Stimulated activated CD8-positive, alpha-beta memory T cell treated with anti-CD3 and anti-CD28 coated beads, Interleukin-7, amount 100 ng/mL, for 24 hours (primary cell): Measurements from ENCODE around the gene TGM2.
"Not testable (repeated sequence)": the region's sequence is repeated elsewhere in the genome, so short reads cannot be mapped to it uniquely, and the experiment has no call there.

Source experiments
- DNase-seq: peaks from one replicate; pipeline ENCODE4 v3.0.0-alpha.2; 2020; ENCODE audit warnings: low read depth

The TGM2 gene

DNA sequence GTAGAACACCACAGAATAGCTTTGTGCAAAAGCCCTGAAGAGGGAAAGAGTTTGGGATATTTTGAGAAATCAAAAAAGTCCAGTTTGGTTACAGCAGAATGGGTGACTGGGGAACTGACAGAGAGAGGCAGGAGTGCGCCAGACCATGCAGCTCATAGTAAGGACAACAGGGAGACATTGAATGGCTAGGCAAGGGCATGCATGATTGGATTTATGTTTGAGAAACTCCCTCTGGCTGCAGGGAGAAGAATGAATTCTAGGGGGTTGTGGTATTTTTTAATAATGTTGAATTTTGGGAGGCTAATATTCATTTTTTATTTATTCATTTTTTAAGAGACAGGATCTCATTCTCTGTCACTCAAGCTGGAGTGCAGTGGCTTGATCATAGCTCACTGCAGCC is 49.9 kb downstream of the TGM2 start:
- DNase-seq = no peak

- no peak for DNase-seq
Observed at GRCh38 chr20:38114353-38114791, 50.7 kb downstream of the TGM2 start.

DNA sequence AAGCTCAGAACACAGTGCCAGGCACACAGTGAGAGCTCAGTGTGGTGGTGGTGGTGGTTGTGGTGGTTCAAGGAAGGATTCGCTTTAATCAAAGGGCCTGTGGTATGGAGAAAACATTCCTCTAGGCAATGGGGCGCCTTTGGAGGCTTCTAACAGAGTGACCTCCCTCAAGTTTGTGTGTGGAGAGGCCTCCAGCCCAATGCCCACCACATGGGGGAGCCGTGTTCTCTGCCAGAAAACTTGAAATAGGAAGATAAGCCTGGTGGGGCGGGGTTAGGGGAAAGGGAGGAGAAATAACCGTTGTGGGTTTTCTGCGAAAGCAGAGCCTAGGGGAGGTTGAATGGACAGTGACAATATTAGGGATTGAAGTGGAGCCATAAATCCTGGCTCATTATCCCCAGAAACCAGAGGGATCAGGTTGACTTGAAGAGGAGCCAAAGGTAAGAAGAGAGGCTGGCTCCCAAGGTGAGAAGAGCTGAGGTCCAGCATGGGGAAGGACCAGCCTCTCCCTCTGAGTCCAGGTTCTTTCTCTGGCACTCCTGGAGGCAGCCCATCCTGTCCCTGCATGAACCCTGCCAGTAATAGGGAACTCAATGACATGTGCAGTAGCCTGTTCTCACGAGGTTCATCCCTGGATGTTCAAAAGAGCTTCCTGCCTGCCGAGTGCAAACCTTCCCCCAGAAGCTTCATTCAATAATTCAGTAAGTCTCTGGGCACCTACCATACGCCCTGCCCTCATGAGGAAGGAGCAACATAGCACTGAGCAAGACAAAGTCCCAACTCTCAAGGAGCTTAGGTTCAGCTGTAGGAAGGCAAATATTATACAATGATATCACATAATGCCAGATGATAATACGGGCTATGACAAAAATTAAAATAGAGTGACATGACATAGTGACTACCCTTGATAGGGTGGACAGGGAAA is 51.4 kb downstream of the TGM2 start:
- no peak for DNase-seq

DNA sequence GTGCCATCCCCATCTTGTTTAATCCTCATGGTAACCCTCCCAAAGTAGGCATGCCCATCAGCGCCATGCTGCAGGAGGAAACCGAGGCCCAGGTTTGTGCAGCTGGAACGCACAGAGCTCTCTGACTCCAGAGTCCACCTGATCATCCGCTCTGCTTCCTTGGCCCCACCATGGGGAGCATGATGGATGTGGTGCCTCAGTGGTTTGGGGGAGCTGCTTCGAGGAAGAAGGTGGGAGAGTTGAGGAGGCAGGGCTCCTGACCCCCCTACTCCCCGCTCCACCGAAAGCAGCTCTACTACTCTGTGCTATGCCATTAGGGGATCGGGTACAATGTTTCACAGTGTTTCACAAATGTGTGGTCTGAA is 52.2 kb downstream of the TGM2 start:
- no peak for DNase-seq

- DNase-seq = no peak
Observed at GRCh38 chr20:38112261-38112929, 52.7 kb downstream of the TGM2 start.

DNA sequence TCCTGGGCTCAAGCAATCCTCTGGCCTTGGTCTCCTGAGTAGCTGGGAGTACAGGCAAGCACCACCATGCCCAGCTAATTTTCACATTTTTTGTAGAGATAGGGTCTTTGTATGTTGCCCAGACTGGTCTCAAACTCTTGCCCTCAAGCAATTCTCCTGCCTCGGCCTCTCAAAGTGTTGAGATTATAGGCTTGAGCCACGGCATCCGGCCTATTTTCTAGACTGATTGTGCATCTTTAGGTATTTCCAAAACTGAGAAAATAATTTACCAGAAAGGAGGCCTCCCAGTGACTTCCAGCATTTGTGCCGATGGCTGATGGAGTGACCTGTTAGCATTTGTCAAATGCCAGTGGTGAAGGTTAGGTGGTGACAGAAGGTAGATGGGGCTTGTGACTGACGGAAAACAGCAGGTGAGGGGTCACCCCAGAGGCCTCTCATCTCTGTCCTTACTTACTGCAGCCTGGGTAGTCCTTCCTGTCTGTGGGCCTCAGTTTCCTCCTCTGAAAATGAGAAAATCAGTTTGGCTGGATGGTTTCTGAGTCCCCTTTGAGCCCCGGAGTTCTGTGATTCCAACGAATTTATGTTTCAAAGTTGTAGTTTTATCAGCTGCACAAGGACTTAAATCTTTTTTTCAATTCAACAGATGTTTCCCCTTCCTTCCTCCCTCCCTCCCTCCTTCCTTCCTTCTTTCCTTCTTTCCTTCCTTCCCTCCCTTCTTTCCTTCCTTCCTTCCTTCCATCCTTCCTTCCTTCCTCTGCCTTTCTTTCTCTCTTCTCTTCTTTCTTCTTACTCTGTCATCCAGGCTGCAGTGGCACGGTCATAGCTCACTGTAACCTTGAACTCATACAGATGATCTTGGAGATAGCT is 53.5 kb downstream of the TGM2 start:
- no peak for DNase-seq

GRCh38 chr20:38110525-38111178 is 54.4 kb downstream of the TGM2 start:
- DNase-seq = no peak

- DNase-seq = no peak
Observed at GRCh38 chr20:38109591-38110524, 55.2 kb downstream of the TGM2 start.

GRCh38 chr20:38108986-38109541 is 56.0 kb downstream of the TGM2 start:
- no peak for DNase-seq

DNA sequence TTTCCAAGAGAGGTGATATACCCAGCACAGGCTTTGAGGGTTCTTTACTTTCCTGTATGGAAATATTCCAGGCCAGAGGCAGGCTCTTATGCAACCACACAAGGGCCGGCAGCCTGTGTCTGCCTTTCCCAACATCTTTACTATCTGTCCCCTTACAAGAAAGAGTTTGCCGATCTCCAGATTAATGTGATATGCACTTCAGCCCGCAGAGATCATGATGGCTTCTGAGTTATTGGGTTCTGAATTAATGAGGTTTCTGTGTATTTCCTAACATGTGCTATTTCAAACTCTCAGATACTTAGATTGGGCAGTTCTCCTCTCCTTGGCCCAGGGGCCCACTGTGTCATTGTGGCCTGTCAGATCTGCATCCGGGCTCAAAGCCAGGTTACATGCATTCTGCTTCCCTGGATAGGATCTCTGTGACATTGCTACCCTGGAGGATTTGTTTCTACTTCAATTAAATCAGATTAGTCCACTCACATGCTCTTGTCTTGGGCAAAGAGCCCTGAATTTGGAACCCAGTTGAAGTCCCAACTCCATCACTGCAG is 56.6 kb downstream of the TGM2 start:
- DNase-seq = no peak

DNA sequence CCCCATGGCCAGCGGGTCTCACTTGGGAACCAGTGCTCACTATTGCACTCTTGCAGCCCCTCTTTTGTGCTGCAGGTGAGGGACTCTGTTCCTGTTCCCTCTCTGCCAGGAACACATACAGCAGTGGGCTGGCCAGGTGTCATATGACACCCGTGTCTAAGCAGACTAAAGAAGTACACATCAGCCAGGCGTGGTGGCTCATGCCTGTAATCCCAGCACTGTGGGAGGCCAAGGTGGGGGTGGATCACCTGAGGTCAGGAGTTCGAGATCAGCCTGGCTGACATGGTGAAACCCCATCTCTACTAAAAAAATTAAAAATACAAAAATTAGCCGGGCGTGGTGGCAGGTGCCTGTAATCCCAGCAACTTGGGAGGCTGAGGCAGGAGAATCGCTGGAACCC is 57.2 kb downstream of the TGM2 start:
- not testable (repeated sequence) for DNase-seq

DNA sequence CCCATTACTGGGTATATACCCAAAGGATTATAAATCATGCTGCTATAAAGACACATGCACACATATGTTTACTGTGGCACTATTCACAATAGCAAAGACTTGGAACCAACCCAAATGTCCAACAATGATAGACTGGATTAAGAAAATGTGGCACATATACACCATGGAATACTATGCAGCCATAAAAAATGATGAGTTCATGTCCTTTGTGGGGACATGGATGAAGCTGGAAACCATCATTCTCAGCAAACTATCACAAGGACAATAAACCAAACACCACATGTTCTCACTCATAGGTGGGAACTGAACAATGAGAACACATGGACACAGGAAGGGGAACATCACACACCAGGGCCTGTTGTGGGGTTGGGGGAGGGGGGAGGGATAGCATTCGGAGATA is 57.7 kb downstream of the TGM2 start:
- DNase-seq = not testable (repeated sequence)

DNA sequence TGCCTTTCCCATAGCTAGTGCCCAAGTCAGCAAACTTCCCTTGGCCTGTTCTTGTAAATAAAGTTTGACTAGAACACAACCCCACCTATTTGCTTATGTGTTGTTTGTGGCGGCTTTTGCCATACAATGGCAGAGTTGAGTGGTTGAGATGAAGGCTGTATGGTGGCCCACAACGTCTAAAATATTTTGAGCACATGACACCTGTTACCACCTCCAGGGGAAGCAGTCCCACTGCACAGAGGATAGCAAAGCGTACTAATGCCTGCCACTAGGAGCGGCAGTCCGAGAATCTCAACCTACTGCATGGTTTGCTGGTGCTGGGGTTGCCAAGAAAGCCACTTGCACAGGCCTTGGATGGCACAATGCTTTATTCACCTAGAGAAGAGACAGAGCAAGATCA is 58.6 kb downstream of the TGM2 start:
- DNase-seq = no peak

DNA sequence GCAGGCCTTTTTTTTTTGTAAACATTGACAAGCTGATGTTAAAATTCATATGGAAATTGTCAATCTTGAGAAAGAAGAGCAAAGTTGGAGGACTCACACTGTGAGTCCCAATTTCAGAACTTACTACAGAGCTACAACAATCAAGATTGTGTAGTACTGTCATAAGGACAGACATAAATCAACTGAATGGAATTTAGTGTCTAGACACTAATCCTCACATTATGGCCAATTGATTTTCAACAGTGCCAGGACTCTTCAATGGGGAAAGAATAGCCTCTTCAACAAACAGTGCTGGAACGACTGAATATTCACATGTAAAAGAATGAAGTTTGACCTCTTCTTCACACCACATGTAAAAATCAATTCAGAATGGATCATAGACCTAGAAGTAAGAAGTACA is 60.8 kb downstream of the TGM2 start:
- DNase-seq = no peak

- DNase-seq = not testable (repeated sequence)
Observed at GRCh38 chr20:38102206-38102605, 62.9 kb downstream of the TGM2 start.

- DNase-seq = no peak
Observed at GRCh38 chr20:38098952-38099351, 66.1 kb downstream of the TGM2 start.

- DNase-seq = no peak
Observed at GRCh38 chr20:38095017-38095686, 69.9 kb downstream of the TGM2 start.

DNA sequence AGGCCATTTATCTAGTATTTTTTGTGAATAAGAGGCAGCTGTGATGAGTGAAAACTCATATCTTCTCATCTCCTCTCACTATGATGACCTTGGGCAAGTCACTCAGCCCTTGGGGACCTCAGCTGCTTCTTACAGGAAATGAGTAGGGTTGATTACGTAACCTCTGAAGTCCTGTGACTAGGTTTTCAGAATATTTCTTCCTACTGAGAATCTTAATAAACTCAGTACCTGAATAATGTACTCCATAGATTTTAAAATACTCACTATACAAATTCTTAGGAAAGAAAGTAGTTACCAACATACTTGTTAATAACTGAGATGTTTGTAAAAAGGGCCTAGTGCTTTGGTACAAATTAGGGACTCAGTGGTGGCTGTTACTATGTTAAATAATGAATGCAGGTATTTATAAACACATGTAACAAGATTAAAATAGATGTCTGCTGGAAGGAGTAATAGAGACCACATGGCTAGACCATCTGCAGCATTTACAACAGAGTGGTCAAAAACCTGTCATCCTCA is 70.6 kb downstream of the TGM2 start:
- no peak for DNase-seq

- DNase-seq = no peak
Observed at GRCh38 chr20:38093641-38094077, 71.4 kb downstream of the TGM2 start.
